Smooth muscle cell of the umbilical artery (primary cell): Measurements from ENCODE around the gene SLITRK1. TPM values are rescaled to one million over a fixed set of nuclear protein-coding genes. Genes with fewer than 3 reads are reported as not detected.

Source experiments
- total RNA-seq: library from RNA; depleted of rRNA; stranded (reverse); fragments of >200 nt; gene quantifications from 2 replicates; pipeline ENCODE4 v1.2.3, GENCODE V29; 2014

The SLITRK1 gene, protein sequence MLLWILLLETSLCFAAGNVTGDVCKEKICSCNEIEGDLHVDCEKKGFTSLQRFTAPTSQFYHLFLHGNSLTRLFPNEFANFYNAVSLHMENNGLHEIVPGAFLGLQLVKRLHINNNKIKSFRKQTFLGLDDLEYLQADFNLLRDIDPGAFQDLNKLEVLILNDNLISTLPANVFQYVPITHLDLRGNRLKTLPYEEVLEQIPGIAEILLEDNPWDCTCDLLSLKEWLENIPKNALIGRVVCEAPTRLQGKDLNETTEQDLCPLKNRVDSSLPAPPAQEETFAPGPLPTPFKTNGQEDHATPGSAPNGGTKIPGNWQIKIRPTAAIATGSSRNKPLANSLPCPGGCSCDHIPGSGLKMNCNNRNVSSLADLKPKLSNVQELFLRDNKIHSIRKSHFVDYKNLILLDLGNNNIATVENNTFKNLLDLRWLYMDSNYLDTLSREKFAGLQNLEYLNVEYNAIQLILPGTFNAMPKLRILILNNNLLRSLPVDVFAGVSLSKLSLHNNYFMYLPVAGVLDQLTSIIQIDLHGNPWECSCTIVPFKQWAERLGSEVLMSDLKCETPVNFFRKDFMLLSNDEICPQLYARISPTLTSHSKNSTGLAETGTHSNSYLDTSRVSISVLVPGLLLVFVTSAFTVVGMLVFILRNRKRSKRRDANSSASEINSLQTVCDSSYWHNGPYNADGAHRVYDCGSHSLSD
- total RNA-seq = not detected in 2 replicates

DNA sequence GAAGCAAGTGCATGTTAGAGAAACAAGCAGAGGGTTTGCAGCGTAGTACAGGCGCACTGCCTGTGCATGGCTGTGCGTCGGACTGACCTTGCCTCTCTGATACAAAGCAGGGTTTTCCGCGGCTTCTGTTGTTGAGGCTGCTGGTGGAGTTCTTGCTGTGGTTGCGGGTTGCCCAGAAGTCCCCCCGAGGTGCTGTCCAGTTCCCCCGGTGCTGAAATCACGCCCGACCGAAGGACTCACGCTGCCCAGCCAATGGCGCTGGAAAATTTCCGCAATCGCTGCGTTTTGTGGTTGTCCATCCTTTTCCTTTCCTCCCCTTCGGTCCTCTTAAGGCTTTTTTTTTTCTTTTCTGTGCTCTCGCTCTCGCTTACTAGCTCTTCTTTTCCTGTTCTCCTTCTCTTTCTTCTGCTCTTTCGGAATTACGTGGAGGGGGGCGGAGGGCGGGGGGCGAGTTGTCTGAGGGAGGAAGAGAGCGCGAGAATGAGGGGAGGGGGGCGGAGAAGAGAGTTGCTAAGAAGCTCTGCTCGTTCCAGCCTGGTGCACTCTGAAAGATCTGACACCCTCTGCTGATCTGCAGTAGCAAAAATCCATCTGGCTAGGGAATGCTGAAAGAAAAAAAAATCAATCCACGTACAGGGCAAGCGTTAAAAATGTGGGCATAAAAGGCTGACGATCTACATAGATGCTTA lies at the start of gene SLITRK1:
TSS of gene SLITRK1 (minus strand) at position 558 of the 689 bp plus-strand sequence. CDS start 967 bp downstream, outside the sequence.

